Measurements from ENCODE around the gene SRCAP. TPM values are rescaled to one million over a fixed set of nuclear protein-coding genes. Genes with fewer than 3 reads are reported as not detected.

The SRCAP gene
- total and polyA plus RNA-seq, 2 experiments from 2014 or later: 9.1 to 23.7 TPM

DNA sequence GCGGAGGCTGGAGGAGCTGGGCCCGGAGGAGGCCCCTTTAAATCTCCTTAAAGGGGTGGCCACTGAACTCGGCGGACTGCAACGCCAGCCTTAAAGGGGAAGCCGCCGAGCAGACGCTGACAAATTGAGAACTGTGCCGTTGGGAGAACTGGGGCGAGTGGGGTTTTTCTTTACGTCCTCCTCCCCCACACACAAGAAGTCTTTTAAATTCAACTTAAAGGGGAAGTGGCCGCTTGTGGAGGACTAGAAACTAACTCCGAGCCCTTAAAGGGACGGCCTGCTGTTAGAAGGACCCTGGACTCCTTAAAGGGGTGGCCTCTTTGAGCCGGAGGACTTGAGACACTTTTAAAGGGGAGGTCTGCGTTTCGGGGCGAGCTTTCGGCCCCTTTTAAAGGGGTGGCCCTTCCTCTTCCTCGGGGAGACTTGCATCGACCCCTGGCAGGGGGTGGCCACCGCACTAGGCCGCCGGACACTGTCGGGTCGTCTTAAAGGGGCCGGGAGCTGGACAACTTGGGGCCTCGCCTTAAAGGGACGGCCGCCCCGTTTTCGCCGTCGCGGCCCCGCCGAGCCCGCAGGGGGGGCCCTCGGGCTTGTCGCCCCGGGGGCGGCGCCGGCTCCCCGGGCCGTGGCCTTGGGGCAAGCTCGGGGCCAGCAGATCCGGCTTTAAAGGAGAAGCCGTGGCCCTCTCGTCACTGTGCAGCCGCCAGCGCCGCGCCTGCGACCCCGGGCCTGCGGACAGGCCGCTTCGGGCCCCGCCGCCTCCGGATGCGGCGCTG is 40.1 kb upstream of the SRCAP start:
- TF ChIP-seq EZH2phosphoT487 (IDR thresholded peaks at IDR 0.05; ENCODE audit: insufficient read depth, low read depth): no peak
- no peak for TF ChIP-seq EZH2 (IDR thresholded peaks at IDR 0.05; ENCODE audit: insufficient read depth, poor library complexity, severe bottlenecking)
- Histone ChIP-seq H3K4me3 (peak overlapping the region; percentile 88), H3K9me3 (ENCODE audit: low read depth) (no peaks in the 10 kb centered on the region), H3F3A (ENCODE audit: insufficient read depth) (peaks cover 18% of the 10 kb centered on the region), H3K4me2 (ENCODE audit: unreplicated experiment) (peak overlapping the region; percentile 69), H3K27ac (peak overlapping the region; percentile 97), H4K20me1 (ENCODE audit: insufficient read depth) (no peaks in the 10 kb centered on the region; the same call in 1 of the 2 replicates), H3K27me3 (replicated peaks; ENCODE audit: insufficient read depth) (no peaks in the 10 kb centered on the region), H3K79me2 (ENCODE audit: insufficient read depth) (peaks cover 46% of the 10 kb centered on the region), H3K4me1 (ENCODE audit: insufficient read depth) (peaks cover 20% of the 10 kb centered on the region), H3K36me3 (ENCODE audit: low read depth) (peaks cover 17% of the 10 kb centered on the region; the same call in 1 of the 2 replicates), H3K9ac (peak overlapping the region; percentile 94), H3K9me2 (ENCODE audit: insufficient read depth) (no peaks in the 10 kb centered on the region), H2AFZ (peak overlapping the region; percentile 65)
- in situ Hi-C loops (cut with MboI): no loop called here
- WGBS, 2 experiments (ENCODE audit: low coverage in 1 of 2, low lambda C conversion rate in 2 of 2, missing lambda C conversion rate in 2 of 2): 0 to 1% methylated on average over 41 to 51 of the region's 64 CpGs
- DNase-seq: peak; percentile 99

DNA sequence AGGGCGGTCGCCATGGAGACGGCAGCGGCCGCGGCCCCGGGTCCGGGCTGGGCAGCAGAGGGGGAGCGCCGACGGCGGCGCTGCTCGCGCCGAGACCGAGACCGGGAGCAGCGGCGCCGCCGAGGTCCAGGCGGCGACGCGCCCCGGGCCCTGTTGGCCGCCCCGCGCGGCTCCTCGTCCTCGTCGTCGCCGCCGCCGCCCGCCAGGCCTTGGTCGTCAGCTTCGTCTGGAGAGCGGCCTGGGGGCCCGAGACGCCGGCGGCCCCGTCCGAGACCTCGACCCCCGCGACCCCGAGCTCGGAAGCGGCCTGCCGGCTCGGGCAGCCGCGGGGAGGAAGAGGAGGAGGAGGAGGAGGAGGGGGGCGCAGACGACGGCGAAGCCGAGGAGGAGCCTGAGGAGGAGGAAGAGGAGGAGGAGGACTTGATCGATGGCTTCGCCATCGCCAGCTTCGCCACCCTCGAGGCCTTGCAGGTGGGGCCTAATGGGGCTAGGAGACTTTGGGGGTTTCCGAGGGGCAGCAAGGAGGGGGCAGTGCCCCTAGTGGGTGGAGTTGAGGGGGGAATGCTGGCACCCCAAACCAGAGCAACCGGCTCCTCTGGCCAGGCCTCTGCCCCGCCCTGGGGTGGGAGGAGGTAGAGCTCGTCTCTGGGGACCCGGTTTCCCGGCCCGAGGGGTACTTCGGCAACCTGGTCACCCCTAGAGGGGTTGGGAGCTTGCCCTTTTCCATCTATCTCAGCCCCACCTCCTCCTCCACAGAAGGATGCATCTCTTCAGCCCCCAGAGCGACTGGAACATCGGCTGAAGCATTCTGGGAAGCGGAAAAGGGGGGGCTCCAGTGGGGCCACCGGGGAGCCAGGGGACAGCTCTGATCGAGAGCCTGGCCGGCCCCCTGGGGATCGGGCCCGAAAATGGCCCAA is 39.2 kb upstream of the SRCAP start:
- peaks cover 49% of the 10 kb centered on the region for H3K79me2 ChIP-seq (ENCODE audit: insufficient read depth)
- peaks cover 20% of the 10 kb centered on the region for H3K4me1 ChIP-seq (ENCODE audit: insufficient read depth)
- H3K36me3 ChIP-seq (ENCODE audit: low read depth): peaks cover 17% of the 10 kb centered on the region; the same call in 1 of the 2 replicates
- no peaks in the 10 kb centered on the region for H3K9me2 ChIP-seq (ENCODE audit: insufficient read depth)
- peak overlapping the region; percentile 88 for H3K4me2 ChIP-seq (ENCODE audit: unreplicated experiment)
- H2AFZ ChIP-seq: peak overlapping the region; percentile 49
- H3K9me3 ChIP-seq (ENCODE audit: low read depth): no peaks in the 10 kb centered on the region
- TF ChIP-seq EZH2 (IDR thresholded peaks at IDR 0.05; ENCODE audit: insufficient read depth, poor library complexity, severe bottlenecking) (no peak), EZH2phosphoT487 (IDR thresholded peaks at IDR 0.05; ENCODE audit: insufficient read depth, low read depth) (no peak)
- H3K4me3 ChIP-seq: peak overlapping the region; percentile 88
- peak overlapping the region; percentile 97 for H3K27ac ChIP-seq
- no peaks in the 10 kb centered on the region for H3K27me3 ChIP-seq (replicated peaks; ENCODE audit: insufficient read depth)
- no peaks in the 10 kb centered on the region; the same call in 1 of the 2 replicates for H4K20me1 ChIP-seq (ENCODE audit: insufficient read depth)
- H3F3A ChIP-seq (ENCODE audit: insufficient read depth): peaks cover 18% of the 10 kb centered on the region
- 1% methylated on average over 51 to 54 of the region's 84 CpGs for WGBS, 2 experiments (ENCODE audit: low coverage in 1 of 2, low lambda C conversion rate in 2 of 2, missing lambda C conversion rate in 2 of 2)
- in situ Hi-C loops (cut with MboI): no loop called here
- DNase-seq: peak; percentile 48
- peak overlapping the region; percentile 94 for H3K9ac ChIP-seq

DNA sequence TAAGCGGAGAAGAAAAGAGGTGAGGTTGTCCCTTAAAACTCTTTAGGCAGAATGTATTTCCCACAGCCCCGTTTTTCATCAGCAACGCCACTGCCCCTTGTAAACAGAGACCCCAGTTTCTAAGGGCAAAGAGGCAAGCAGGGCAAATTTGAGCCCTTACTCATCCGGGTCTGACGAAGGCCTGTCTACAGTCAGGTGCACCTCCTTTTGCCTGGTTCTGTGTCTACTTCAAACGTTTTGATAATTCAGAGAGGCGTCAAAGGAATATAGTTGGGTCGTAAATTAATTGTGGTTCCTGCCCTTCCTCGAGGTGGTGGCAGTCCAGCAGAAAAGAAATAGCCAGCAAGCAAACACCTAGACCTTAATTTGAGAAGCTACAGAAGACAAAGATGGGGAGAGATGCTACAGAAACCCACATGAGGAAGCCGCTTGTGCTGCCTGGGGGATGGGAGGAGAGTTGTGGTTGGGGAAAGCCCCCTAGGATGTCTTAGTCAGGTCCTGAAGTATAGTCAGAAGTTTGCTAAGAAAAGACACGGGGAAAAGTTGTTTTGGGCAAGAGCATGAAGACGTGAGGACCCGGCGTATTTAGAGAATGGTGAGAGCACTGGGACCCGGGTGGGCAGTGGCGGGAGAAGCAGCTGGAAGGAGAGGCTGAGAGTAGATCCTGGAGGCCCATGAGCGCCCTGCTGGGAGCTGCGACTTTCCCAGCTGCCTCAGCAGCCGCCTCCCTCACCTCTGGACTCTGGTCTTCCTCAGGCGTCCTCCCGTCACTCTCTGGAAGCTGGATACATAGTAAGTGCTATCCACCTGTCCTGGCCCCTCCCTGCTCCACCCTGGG is 38.3 kb upstream of the SRCAP start:
- Histone ChIP-seq H3F3A (ENCODE audit: insufficient read depth) (peaks cover 18% of the 10 kb centered on the region), H3K9me2 (ENCODE audit: insufficient read depth) (no peaks in the 10 kb centered on the region), H3K4me1 (ENCODE audit: insufficient read depth) (peaks cover 20% of the 10 kb centered on the region), H3K27me3 (replicated peaks; ENCODE audit: insufficient read depth) (no peaks in the 10 kb centered on the region), H3K9me3 (ENCODE audit: low read depth) (no peaks in the 10 kb centered on the region), H3K27ac (peak overlapping the region; percentile 97), H3K4me2 (ENCODE audit: unreplicated experiment) (peak overlapping the region; percentile 88), H4K20me1 (ENCODE audit: insufficient read depth) (no peaks in the 10 kb centered on the region; the same call in 1 of the 2 replicates), H3K4me3 (peak overlapping the region; percentile 88), H3K79me2 (ENCODE audit: insufficient read depth) (peaks cover 57% of the 10 kb centered on the region), H3K9ac (peak overlapping the region; percentile 94), H3K36me3 (ENCODE audit: low read depth) (peaks cover 17% of the 10 kb centered on the region; the same call in 1 of the 2 replicates), H2AFZ (no peak overlapping the region)
- no peak for TF ChIP-seq EZH2 (IDR thresholded peaks at IDR 0.05; ENCODE audit: insufficient read depth, poor library complexity, severe bottlenecking)
- TF ChIP-seq EZH2phosphoT487 (IDR thresholded peaks at IDR 0.05; ENCODE audit: insufficient read depth, low read depth): no peak
- peak; percentile 50 for DNase-seq
- WGBS, 2 experiments (ENCODE audit: low coverage in 1 of 2, low lambda C conversion rate in 2 of 2, missing lambda C conversion rate in 2 of 2): 48 to 49% methylated on average over 19 to 21 of the region's 21 CpGs
- in situ Hi-C loops (cut with MboI): no loop called here
